CD4-positive, CD25-positive, alpha-beta regulatory T cell (primary cell): ENCODE measurements around the gene AGBL1. TPM values are rescaled to one million over a fixed set of nuclear protein-coding genes. Genes with fewer than 3 reads are reported as not detected.

Experiments used
- ATAC-seq, 2 donors: fragments of 150-1000 bp; cut with Tn5 transposase; one replicate each; pipeline ENCODE4 v1.10.0; 2021; ENCODE audit warnings: low read depth in 2 of 2, moderate number of reproducible peaks in 2 of 2, moderate library complexity in 1 of 2
- DNase-seq, 3 donors: peaks; one replicate each; pipeline versions ENCODE4 v3.0.0 to v3.0.0-alpha.2; 2012 to 2022; ENCODE audit warnings: mixed read lengths in 1 of 3
- H3K27ac ChIP-seq: one replicate; pipeline ENCODE4 v1.7.0; 2013; ENCODE audit warnings: mild to moderate bottlenecking, low read length; ENCODE audit not compliant: insufficient read depth, poor library complexity, severe bottlenecking
- H3K27me3 ChIP-seq: one replicate; pipeline ENCODE4 v1.7.0; 2013; ENCODE audit warnings: low read length; ENCODE audit not compliant: control insufficient read depth, insufficient read depth
- H3K36me3 ChIP-seq: one replicate; pipeline ENCODE4 v1.7.0; 2013; ENCODE audit warnings: mild to moderate bottlenecking, low read length, moderate library complexity; ENCODE audit not compliant: control insufficient read depth, insufficient read depth
- H3K4me1 ChIP-seq: 2 replicates; pipeline ENCODE4 v1.7.0; 2013; ENCODE audit warnings: mild to moderate bottlenecking, low read length; ENCODE audit not compliant: insufficient read depth, control insufficient read depth, poor library complexity, severe bottlenecking
- H3K4me3 ChIP-seq: one replicate; pipeline ENCODE4 v1.7.0; 2013; ENCODE audit warnings: low read depth, mild to moderate bottlenecking, low read length, moderate library complexity
- H3K9me3 ChIP-seq, 2 experiments: 1 replicate in 1 of 2; 2 replicates in 1 of 2; pipeline ENCODE4 v1.7.0; 2013; ENCODE audit warnings: low read length in 2 of 2, mild to moderate bottlenecking in 1 of 2, moderate library complexity in 1 of 2; ENCODE audit not compliant: control insufficient read depth in 2 of 2
- H3K27ac Mint-ChIP-seq, 3 donors: one replicate each; pipeline ENCODE4 v1.8.0; 2020 to 2022; ENCODE audit warnings: mild to moderate bottlenecking in 3 of 3, mixed read lengths in 3 of 3, moderate library complexity in 2 of 3
- H3K27me3 Mint-ChIP-seq: one replicate; pipeline ENCODE4 v1.8.0; 2022; ENCODE audit warnings: mild to moderate bottlenecking, mixed read lengths
- H3K36me3 Mint-ChIP-seq: one replicate; pipeline ENCODE4 v1.8.0; 2020; ENCODE audit warnings: mixed read lengths
- H3K4me1 Mint-ChIP-seq, 4 donors: one replicate each; pipeline ENCODE4 v1.8.0; 2020 to 2022; ENCODE audit warnings: mixed read lengths in 4 of 4, mild to moderate bottlenecking in 1 of 4
- H3K4me3 Mint-ChIP-seq, 4 donors: one replicate each; pipeline ENCODE4 v1.8.0; 2020 to 2022; ENCODE audit warnings: mild to moderate bottlenecking in 4 of 4, mixed read lengths in 4 of 4, moderate library complexity in 3 of 4
- H3K9me3 Mint-ChIP-seq, 7 donors: one replicate each; pipeline ENCODE4 v1.8.0; 2020 to 2022; ENCODE audit warnings: mixed read lengths in 7 of 7, mild to moderate bottlenecking in 3 of 7, moderate library complexity in 2 of 7
- polyA plus RNA-seq, 4 donors: library from polyadenylated mRNA; unstranded; fragments of 300-500 nt; fragmentation: Illumina TruSeq; gene quantifications; one replicate each; pipeline ENCODE4 v1.2.3, GENCODE V29; 2021
- total RNA-seq: library from RNA; stranded (reverse); gene quantifications from one replicate; pipeline ENCODE4 v1.2.3, GENCODE V29; 2022

AGBL1 gene
- total and polyA plus RNA-seq, 5 donors from 2014 or later = not detected

GRCh38 chr15:86849136-86849535 is 769.5 kb downstream of the AGBL1 start:
- Mint-ChIP-seq H3K27me3 (peaks cover 9% of the 10 kb centered on the region), H3K4me1 (no peaks in the 10 kb centered on the region)

GRCh38 chr15:86849558-86850285 is 770.1 kb downstream of the AGBL1 start:
- no peak for ATAC-seq

More at GRCh38 chr15:86849136-86849535, 769.5 kb downstream of the AGBL1 start:
- Histone ChIP-seq H3K9me3 (no peaks in the 10 kb centered on the region), H3K27me3 (no peaks in the 10 kb centered on the region), H3K4me1 (no peaks in the 10 kb centered on the region), H3K4me3 (no peak overlapping the region), H3K27ac (no peak overlapping the region), H3K36me3 (no peaks in the 10 kb centered on the region)
- Mint-ChIP-seq H3K27ac (no peak overlapping the region), H3K36me3 (no peaks in the 10 kb centered on the region), H3K4me3 (no peak overlapping the region), H3K9me3 (peaks cover 0 to 5% (median 3%) of the 10 kb centered on the region in 7 donors)
- ATAC-seq (no peak), DNase-seq (no peak)

GRCh38 chr15:86850939-86851338 is 771.3 kb downstream of the AGBL1 start:
- no peak overlapping the region for H3K27ac Mint-ChIP-seq
- Histone ChIP-seq H3K27ac (no peak overlapping the region), H3K36me3 (no peaks in the 10 kb centered on the region), H3K4me1 (no peaks in the 10 kb centered on the region), H3K27me3 (no peaks in the 10 kb centered on the region), H3K9me3 (no peaks in the 10 kb centered on the region), H3K4me3 (no peak overlapping the region)
- no peak overlapping the region for H3K4me3 Mint-ChIP-seq
- H3K36me3 Mint-ChIP-seq = no peaks in the 10 kb centered on the region
- H3K4me1 Mint-ChIP-seq = no peaks in the 10 kb centered on the region
- peaks cover 0 to 5% (median 3%) of the 10 kb centered on the region in 7 donors for H3K9me3 Mint-ChIP-seq
- ATAC-seq (no peak), DNase-seq (no peak)
- peaks cover 9% of the 10 kb centered on the region for H3K27me3 Mint-ChIP-seq

More at GRCh38 chr15:86849558-86850285, 770.1 kb downstream of the AGBL1 start:
- DNase-seq = no peak
- Mint-ChIP-seq H3K9me3 (peaks cover 0 to 5% (median 3%) of the 10 kb centered on the region in 7 donors), H3K27ac (no peak overlapping the region), H3K27me3 (peaks cover 9% of the 10 kb centered on the region), H3K4me1 (no peaks in the 10 kb centered on the region), H3K36me3 (no peaks in the 10 kb centered on the region), H3K4me3 (no peak overlapping the region)
- H3K27ac ChIP-seq = no peak overlapping the region
- H3K9me3 ChIP-seq = no peaks in the 10 kb centered on the region
- no peaks in the 10 kb centered on the region for H3K27me3 ChIP-seq
- no peaks in the 10 kb centered on the region for H3K4me1 ChIP-seq
- H3K4me3 ChIP-seq = no peak overlapping the region
- H3K36me3 ChIP-seq = no peaks in the 10 kb centered on the region

- Histone ChIP-seq H3K27me3 (no peaks in the 10 kb centered on the region), H3K9me3 (no peaks in the 10 kb centered on the region), H3K36me3 (no peaks in the 10 kb centered on the region), H3K4me1 (no peaks in the 10 kb centered on the region), H3K4me3 (no peak overlapping the region), H3K27ac (no peak overlapping the region)
- peaks cover 0 to 3% (median 0%) of the 10 kb centered on the region in 7 donors for H3K9me3 Mint-ChIP-seq
- no peak for ATAC-seq
- no peak overlapping the region for H3K4me3 Mint-ChIP-seq
- H3K36me3 Mint-ChIP-seq = no peaks in the 10 kb centered on the region
- DNase-seq = no peak
- H3K27ac Mint-ChIP-seq = no peak overlapping the region
- H3K27me3 Mint-ChIP-seq = peaks cover 6% of the 10 kb centered on the region
- no peaks in the 10 kb centered on the region for H3K4me1 Mint-ChIP-seq
Measured at GRCh38 chr15:86852741-86853140, 773.1 kb downstream of the AGBL1 start.

- Mint-ChIP-seq H3K4me3 (no peak overlapping the region), H3K9me3 (peaks cover 0 to 3% (median 0%) of the 10 kb centered on the region in 7 donors), H3K4me1 (no peaks in the 10 kb centered on the region), H3K27ac (no peak overlapping the region), H3K36me3 (no peaks in the 10 kb centered on the region), H3K27me3 (peaks cover 6% of the 10 kb centered on the region)
- ATAC-seq (no peak), DNase-seq (no peak)
- H3K27ac ChIP-seq = no peak overlapping the region
- H3K9me3 ChIP-seq = no peaks in the 10 kb centered on the region
- H3K4me3 ChIP-seq = no peak overlapping the region
- H3K27me3 ChIP-seq = no peaks in the 10 kb centered on the region
- no peaks in the 10 kb centered on the region for H3K36me3 ChIP-seq
- no peaks in the 10 kb centered on the region for H3K4me1 ChIP-seq
Measured at GRCh38 chr15:86854176-86854575, 774.5 kb downstream of the AGBL1 start.

- no peaks in the 10 kb centered on the region for H3K36me3 Mint-ChIP-seq
- Histone ChIP-seq H3K9me3 (no peaks in the 10 kb centered on the region), H3K36me3 (no peaks in the 10 kb centered on the region), H3K27me3 (no peaks in the 10 kb centered on the region), H3K4me1 (no peaks in the 10 kb centered on the region), H3K4me3 (no peak overlapping the region), H3K27ac (no peak overlapping the region)
- H3K27me3 Mint-ChIP-seq = peaks cover under 1% of the 10 kb centered on the region
- ATAC-seq (no peak), DNase-seq (no peak)
- peaks cover 0 to 3% (median 0%) of the 10 kb centered on the region in 7 donors for H3K9me3 Mint-ChIP-seq
- no peaks in the 10 kb centered on the region for H3K4me1 Mint-ChIP-seq
- H3K4me3 Mint-ChIP-seq = no peak overlapping the region
- H3K27ac Mint-ChIP-seq = no peak overlapping the region
Measured at GRCh38 chr15:86855307-86856291, 775.9 kb downstream of the AGBL1 start.

GRCh38 chr15:86857701-86858100 is 778.0 kb downstream of the AGBL1 start:
- H3K9me3 ChIP-seq = no peaks in the 10 kb centered on the region
- ATAC-seq (no peak), DNase-seq (no peak)
- no peak overlapping the region for H3K4me3 Mint-ChIP-seq
- no peaks in the 10 kb centered on the region for H3K4me1 ChIP-seq
- no peak overlapping the region for H3K4me3 ChIP-seq
- no peak overlapping the region for H3K27ac ChIP-seq
- no peaks in the 10 kb centered on the region for H3K4me1 Mint-ChIP-seq
- H3K27me3 Mint-ChIP-seq = no peaks in the 10 kb centered on the region
- H3K27me3 ChIP-seq = no peaks in the 10 kb centered on the region
- no peak overlapping the region for H3K27ac Mint-ChIP-seq
- H3K36me3 Mint-ChIP-seq = no peaks in the 10 kb centered on the region
- H3K9me3 Mint-ChIP-seq = peaks cover 0 to 5% (median 0%) of the 10 kb centered on the region in 7 donors
- H3K36me3 ChIP-seq = no peaks in the 10 kb centered on the region
